IPS-15b (cell line): ENCODE results near the gene VASH1.
A peak's percentile ranks its signal among the peaks of the same experiment; 100 is the strongest.
"Not testable (repeated sequence)": the region's sequence is repeated elsewhere in the genome, so short reads cannot be mapped to it uniquely, and the experiment has no call there.

ENCODE experiments used
- H3K27me3 ChIP-seq: one replicate; pipeline ENCODE4 v1.6.1; 2013; ENCODE audit warnings: low read length; ENCODE audit not compliant: control insufficient read depth, insufficient read depth
- H3K36me3 ChIP-seq: one replicate; pipeline ENCODE4 v1.6.1; 2013; ENCODE audit warnings: low read length; ENCODE audit not compliant: control insufficient read depth, insufficient read depth
- H3K4me1 ChIP-seq: one replicate; pipeline ENCODE4 v1.6.1; 2013; ENCODE audit warnings: mild to moderate bottlenecking, low read length; ENCODE audit not compliant: control insufficient read depth, insufficient read depth
- H3K4me3 ChIP-seq: one replicate; pipeline ENCODE4 v1.5.1; 2013; ENCODE audit warnings: low read depth, low read length
- H3K9ac ChIP-seq: one replicate; pipeline ENCODE4 v1.6.1; 2013; ENCODE audit warnings: low read depth, mild to moderate bottlenecking, low read length
- H3K9me3 ChIP-seq: one replicate; pipeline ENCODE4 v1.6.1; 2013; ENCODE audit warnings: mild to moderate bottlenecking, low read length; ENCODE audit not compliant: control insufficient read depth, insufficient read depth

Gene VASH1

DNA sequence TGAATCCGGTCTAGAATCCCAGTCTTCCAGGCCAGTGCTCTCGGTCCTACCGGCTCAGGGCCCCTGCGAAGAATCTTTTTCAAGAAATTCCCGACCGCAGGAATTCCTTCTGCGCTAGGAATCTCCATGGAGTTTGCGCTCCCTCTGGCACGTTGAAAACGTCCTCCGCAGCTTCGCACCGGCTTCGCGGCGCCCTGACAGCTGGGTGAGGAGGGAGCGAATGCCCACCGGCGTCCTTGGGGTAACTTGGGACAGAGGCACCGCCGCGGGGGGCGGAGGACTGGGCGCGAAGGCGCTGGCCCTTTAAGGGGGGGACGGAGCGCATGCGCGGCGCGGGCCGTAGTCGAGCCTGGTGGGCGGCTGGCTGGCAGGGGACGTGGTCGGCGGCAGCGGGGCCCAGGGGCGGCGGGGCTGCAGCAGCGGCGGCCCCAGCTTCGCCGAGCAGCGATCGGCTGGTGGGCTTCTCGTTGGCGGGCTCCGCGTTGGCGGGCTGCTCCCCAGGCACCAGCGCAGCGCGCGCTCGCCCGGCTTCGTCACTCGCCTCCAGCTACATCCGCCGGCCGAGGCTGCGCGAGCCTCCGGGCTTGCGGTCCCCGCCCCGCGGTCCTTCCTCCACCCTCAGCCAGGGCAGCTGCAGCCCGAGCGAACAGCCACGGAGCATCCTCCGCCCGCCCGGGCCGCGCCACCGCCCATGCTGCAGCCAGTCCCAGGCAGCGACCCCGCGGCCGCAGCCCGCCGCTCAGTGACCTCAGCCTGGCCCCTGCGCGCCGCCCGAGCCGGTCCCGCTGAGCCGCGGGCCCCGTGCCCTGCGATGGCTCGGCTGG lies at the start of gene VASH1:
Gene VASH1 (plus strand): TSS at position 333 of the 824 bp plus-strand sequence. CDS start 1,354 bp downstream, outside the sequence.
- no peaks in the 10 kb centered on the region for H3K9me3 ChIP-seq
- H3K36me3 ChIP-seq: no peaks in the 10 kb centered on the region
- peak within 1 kb of the TSS; percentile 68 for H3K4me3 ChIP-seq
- H3K4me1 ChIP-seq: peaks cover 2% of the 10 kb centered on the region
- H3K9ac ChIP-seq: peak within 1 kb of the TSS; percentile 16
- H3K27me3 ChIP-seq: peaks cover 66% of the 10 kb centered on the region

GRCh38 chr14:76713121-76713520 lies 48.1 kb upstream of the VASH1 start:
- peaks cover 2% of the 10 kb centered on the region for H3K4me1 ChIP-seq
- H3K9ac ChIP-seq: no peak overlapping the region
- no peaks in the 10 kb centered on the region for H3K36me3 ChIP-seq
- H3K27me3 ChIP-seq: no peaks in the 10 kb centered on the region
- no peaks in the 10 kb centered on the region for H3K9me3 ChIP-seq
- H3K4me3 ChIP-seq: no peak overlapping the region

- no peak overlapping the region for H3K9ac ChIP-seq
- no peaks in the 10 kb centered on the region for H3K36me3 ChIP-seq
- no peak overlapping the region for H3K4me3 ChIP-seq
These were observed 46.8 kb upstream of the VASH1 start for GRCh38 chr14:76714470-76714869.

DNA sequence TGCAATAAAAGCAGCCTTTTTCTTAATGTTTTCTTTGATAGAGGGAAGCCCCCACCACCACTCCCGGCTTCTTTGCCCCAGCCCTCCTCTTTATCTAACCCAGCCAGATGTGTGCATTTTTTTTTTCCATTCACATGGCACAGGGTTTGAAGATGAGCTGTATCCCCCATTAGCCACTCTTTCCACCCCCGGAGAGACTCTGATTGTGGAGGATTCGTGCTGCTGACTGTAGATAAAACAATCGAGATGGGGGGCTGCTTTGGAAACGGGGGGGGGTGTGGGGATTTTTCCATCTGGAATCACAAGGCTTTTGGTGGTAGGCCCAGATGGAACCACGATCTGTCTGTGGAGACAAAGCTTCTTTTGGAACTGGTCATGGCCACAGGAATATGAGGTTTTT lies 46.2 kb upstream of the VASH1 start:
- no peak overlapping the region for H3K4me3 ChIP-seq
- no peak overlapping the region for H3K9ac ChIP-seq
- no peaks in the 10 kb centered on the region for H3K27me3 ChIP-seq
- no peaks in the 10 kb centered on the region for H3K36me3 ChIP-seq
- H3K4me1 ChIP-seq: peaks cover 2% of the 10 kb centered on the region
- no peaks in the 10 kb centered on the region for H3K9me3 ChIP-seq

More at GRCh38 chr14:76714470-76714869, 46.8 kb upstream of the VASH1 start:
- H3K9me3 ChIP-seq: no peaks in the 10 kb centered on the region
- H3K27me3 ChIP-seq: no peaks in the 10 kb centered on the region
- H3K4me1 ChIP-seq: peaks cover 2% of the 10 kb centered on the region

DNA sequence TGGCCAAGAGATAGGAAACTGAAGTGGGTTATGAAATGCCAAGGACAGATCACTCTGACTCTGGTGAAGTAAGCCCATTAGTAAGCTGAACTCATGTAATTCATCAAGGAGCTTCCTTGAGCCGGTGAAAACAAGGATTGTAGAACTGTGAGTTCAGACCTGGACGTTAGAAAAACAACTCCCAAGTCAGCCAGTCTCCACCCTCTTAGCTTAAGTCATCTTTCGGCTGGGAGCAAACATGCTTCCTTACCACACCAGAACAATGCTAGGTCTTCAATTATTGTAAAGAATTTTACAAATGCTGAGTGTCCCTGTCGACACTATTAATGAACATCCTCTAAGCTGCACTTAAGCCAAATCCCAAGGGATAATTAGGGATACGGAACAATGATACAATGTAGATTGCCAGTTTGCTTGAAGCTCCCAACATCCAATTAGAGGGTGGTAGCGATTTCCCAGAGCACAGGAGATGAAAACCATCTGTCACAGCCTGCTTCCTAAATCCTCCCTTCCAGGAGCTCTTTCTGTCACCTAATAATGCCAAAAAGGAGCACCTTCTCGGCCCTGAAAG lies 45.7 kb upstream of the VASH1 start:
- Histone ChIP-seq H3K27me3 (no peaks in the 10 kb centered on the region), H3K36me3 (no peaks in the 10 kb centered on the region), H3K4me1 (no peaks in the 10 kb centered on the region), H3K4me3 (no peak overlapping the region), H3K9ac (no peak overlapping the region), H3K9me3 (no peaks in the 10 kb centered on the region)

GRCh38 chr14:76716285-76716684 lies 45.0 kb upstream of the VASH1 start:
- Histone ChIP-seq H3K27me3 (no peaks in the 10 kb centered on the region), H3K4me3 (no peak overlapping the region), H3K36me3 (no peaks in the 10 kb centered on the region), H3K4me1 (no peaks in the 10 kb centered on the region), H3K9ac (no peak overlapping the region), H3K9me3 (no peaks in the 10 kb centered on the region)

- Histone ChIP-seq H3K4me1 (no peaks in the 10 kb centered on the region), H3K9me3 (no peaks in the 10 kb centered on the region), H3K4me3 (no peak overlapping the region), H3K9ac (no peak overlapping the region), H3K36me3 (no peaks in the 10 kb centered on the region), H3K27me3 (no peaks in the 10 kb centered on the region)
These were observed 43.6 kb upstream of the VASH1 start for GRCh38 chr14:76717508-76718290.

DNA sequence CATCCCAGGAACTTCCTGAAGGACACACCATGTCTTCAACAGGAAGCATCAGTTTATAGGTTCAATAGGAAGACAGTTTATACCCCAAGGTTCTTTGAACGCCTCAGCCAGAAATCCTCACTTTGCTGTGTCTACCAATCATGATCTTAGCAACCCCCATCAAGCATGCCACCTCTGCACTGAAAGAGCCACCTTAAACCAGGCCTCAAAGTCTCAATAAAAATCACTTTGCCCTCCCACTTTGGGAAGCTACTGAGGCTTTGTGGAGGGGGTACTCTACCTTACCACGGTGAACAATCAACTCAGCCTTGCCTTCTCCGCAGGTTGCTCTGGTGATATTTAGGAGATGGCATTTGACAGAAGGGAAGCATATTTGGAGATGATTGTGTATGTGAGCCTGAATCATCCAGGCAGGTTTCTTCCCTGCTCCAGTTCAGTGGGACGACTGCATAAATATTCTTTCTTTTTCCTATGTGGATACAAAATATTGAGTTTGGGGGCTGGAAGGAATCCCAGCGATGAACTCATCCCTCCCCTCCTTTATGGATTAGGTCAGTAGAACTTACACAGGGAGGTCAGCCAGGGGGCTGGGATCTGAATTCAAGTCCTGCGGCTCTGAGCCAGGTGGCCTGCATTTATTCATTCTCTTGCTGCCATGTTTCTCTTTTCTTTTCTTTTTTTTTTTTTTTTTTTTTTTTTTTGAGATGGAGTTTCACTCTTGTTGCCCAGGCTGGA lies 42.8 kb upstream of the VASH1 start:
- Histone ChIP-seq H3K9me3 (no peaks in the 10 kb centered on the region), H3K9ac (no peak overlapping the region), H3K27me3 (no peaks in the 10 kb centered on the region), H3K4me1 (no peaks in the 10 kb centered on the region), H3K36me3 (no peaks in the 10 kb centered on the region), H3K4me3 (no peak overlapping the region)

- Histone ChIP-seq H3K36me3 (no peaks in the 10 kb centered on the region), H3K4me3 (no peak overlapping the region), H3K27me3 (no peaks in the 10 kb centered on the region), H3K9ac (no peak overlapping the region), H3K9me3 (no peaks in the 10 kb centered on the region), H3K4me1 (no peaks in the 10 kb centered on the region)
These were observed 41.6 kb upstream of the VASH1 start for GRCh38 chr14:76719666-76720065.

DNA sequence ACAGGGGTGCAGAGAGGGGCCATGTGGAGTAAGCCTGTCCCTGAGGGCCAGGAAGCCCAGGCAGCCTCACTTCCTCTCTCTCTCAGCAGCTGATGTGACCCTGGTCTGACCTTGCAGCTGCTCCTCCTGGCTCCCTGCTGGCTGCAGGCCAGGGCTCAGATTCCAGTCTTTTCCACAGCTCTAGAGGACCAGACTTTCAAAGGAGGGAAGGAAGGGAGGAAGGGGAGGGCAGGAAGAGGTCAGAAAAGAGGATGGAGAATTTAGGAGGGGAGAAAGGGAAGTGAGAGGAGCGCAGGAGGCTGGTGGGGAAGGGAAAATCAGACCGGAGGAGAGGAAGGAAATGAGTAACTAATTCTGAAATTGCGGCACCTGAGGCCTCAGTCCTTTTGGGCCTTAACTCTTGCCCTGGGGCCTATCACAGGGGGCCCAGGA lies 40.9 kb upstream of the VASH1 start:
- H3K4me3 ChIP-seq: no peak overlapping the region

DNA sequence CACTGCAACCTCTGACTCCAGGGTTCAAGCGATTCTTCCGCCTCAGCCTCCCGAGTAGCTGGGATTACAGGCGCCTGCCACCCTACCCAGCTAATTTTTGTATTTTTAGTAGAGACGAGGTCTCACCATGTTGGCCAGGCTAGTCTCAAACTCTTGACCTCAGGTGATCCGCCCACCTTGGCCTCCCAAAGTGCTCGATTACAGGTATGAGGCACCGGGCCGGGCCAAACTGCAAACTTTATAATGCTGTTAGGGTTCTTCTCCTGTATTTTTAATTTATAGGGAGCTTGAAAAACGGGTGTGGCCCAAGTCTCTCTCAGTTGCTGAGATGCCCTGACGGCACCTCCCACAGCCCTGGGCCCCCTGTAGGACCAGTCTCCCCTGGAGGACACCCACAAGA lies 39.8 kb upstream of the VASH1 start:
- H3K9ac ChIP-seq, H3K36me3 ChIP-seq, H3K4me3 ChIP-seq, H3K9me3 ChIP-seq, H3K4me1 ChIP-seq, H3K27me3 ChIP-seq: not testable (repeated sequence)

More for the DNA sequence above, 40.9 kb upstream of the VASH1 start:
- Histone ChIP-seq H3K27me3 (no peaks in the 10 kb centered on the region), H3K9ac (no peak overlapping the region), H3K4me1 (no peaks in the 10 kb centered on the region), H3K9me3 (no peaks in the 10 kb centered on the region), H3K36me3 (no peaks in the 10 kb centered on the region)
